NCI-H446 treated with DMSO at 0.1 percent for 48 hours (cell line): ENCODE results near the gene SOS2.
"Not testable (repeated sequence)": the region's sequence is repeated elsewhere in the genome, so short reads cannot be mapped to it uniquely, and the experiment has no call there.

Source experiments
- DNase-seq: peaks from one replicate; lab custom pipeline; 2025; lab: John Stamatoyannopoulos, UW

The SOS2 gene

DNA sequence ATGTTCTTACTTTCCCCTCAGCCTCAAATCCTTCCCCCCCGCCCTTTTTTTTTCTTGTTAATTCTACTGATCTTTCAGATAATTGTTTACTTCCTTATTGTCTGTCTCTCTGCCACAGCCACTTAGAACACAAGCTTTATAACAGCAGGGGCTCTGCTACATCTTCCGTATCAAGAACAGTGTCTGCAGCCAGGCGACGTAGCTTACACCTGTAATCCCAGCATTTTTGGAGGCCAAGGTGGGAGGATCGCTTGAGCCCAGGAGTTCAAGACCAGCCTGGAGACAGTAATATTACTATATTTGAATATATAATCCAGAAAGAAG, 5.4 kb downstream of the SOS2 start:
- no peak for DNase-seq

DNA sequence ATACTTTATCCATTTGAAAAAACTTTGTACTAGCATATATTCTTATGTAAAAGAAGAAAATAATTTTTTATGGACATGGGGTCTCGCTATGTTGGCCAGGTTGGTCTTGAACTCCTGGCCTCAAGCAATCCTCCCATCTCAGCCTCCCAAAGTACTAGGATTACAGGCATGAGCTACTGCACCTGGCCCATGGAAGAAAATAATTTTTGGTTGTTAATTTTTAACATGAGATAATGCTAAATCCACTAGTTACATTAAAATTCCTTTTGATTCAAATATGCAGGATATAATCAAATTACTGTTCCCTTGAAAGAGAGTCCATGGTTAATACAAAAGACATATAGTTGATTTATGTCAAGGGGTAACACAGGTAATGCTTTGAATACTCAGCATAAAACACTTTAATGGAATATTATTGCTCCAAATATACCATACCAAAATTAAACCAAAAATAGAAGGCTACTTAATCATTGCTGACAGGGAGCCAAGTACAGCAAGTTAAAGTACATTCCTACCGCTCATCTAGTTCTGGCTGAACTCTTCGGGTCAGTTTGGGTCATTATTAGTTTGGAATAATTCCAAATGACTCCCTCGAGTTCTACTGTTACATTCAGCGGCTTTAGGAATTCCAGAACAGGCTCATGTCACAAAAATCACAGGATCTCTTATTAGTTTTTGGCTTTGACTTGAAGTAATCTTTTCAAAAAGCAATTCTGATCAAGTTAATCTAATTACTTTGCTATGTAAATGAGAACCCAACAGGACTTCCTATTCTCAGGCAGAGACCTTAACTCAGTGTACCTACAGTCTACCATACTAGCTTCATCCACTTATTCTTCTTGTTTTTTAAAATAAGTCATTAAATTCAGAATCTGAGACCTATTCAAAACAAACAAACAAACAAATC, 6.1 kb downstream of the SOS2 start:
- DNase-seq, result peak; percentile 6

DNA sequence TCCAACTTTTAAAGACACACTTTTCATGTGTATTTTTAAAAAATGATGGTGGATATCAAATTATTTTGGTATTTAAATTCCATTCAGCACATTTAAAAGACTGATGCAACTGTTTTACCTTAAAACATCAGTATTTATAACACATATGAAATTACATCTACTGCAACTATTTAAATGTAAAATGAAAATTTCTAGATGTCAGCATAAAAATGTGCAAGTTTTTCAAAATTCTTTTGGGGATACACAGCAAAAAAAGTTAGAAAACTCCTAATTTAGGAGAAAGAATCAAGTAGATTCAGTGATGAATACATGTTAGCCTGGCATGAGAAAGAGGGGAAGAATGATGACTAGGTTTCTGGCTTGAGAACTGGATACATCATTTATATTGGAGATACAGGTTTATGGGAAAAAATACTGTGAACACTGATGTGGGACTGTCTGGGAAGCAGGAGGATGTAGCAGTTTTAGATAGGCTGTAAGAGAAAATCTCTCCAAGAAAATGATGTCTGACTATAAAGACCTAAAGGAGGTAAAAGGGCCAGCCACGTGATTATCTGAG, 9.2 kb downstream of the SOS2 start:
- DNase-seq, result no peak

GRCh38 chr14:50218501-50218900, 12.9 kb downstream of the SOS2 start:
- DNase-seq, result no peak

DNA sequence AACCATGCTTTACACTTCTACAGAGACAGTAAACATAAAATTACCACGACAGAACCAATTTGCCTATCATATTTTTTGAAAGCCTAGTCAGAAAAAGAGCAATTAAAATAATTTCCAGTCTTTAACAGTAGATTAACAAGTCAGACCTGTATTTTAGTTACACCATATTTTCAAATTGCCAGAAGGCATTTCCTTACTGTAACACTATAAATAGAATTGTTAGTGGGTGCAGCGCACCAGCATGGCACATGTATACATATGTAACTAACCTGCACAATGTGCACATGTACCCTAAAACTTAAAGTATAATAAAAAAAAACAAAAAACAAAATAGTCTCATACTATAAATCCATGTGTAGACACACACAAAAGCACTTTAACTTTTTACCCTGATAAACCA, 16.0 kb downstream of the SOS2 start:
- no peak for DNase-seq

DNA sequence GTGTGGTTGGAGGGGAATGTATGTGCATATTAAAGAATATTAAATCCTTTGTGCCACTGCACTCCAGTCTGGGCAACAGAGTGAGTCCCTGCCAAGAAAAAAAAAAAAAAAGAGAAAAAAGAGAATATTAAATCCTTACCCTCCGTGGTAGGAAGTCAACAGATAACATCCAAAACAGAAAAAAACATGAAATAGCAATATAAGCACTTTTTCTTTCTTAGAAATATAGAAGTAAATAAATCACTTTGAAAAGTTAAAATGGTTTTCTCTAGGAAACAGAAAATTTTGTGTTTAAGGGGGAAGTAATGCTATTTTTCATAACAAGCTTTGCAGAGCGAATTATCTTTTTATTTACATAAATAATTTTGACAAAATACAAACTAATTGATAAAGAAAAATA, 17.6 kb downstream of the SOS2 start:
- no peak for DNase-seq

GRCh38 chr14:50212726-50213125, 18.7 kb downstream of the SOS2 start:
- DNase-seq, result no peak

GRCh38 chr14:50210074-50210473, 21.3 kb downstream of the SOS2 start:
- no peak for DNase-seq

DNA sequence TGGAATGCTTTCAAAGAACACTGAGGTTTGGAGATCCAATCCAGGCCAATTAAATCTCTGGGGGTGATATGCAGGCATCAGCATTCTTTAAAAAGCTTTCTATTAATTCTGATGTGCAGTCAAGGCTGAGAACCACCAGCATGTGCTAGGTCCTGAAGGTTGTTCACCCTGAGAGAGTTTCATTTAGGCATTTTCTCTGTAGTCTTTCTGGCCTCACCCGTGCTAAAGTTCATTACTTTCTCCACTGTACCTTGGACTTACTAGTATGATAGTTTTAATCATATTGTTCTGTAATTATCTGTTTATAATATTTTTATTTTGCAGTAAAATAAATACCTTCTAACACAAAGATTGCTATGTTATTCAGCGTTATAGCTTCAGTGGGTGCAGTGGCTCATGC, 32.9 kb downstream of the SOS2 start:
- no peak for DNase-seq

DNA sequence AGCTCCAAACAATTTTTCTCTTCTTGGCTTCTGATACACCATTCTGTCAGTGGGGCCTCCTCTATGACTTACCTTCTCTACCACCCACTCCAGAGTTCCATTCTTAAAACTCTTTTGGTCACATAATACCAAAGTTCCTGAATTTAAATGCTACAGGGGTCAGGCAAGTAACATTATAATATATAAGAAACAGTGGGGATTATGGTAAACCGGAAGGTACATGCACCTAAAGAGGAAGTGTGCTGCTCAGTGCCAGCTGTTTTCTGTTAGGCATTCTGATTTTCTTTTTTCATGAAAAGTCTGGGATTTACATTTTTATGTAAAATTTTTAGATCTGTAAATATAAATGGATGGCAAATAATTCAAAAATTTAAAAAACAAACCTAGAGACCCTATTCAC, 39.9 kb downstream of the SOS2 start:
- no peak for DNase-seq

GRCh38 chr14:50186107-50186506, 45.3 kb downstream of the SOS2 start:
- no peak for DNase-seq

- no peak for DNase-seq
These were observed 57.5 kb downstream of the SOS2 start for GRCh38 chr14:50173891-50174290.

GRCh38 chr14:50171895-50172294, 59.5 kb downstream of the SOS2 start:
- DNase-seq, result no peak

DNA sequence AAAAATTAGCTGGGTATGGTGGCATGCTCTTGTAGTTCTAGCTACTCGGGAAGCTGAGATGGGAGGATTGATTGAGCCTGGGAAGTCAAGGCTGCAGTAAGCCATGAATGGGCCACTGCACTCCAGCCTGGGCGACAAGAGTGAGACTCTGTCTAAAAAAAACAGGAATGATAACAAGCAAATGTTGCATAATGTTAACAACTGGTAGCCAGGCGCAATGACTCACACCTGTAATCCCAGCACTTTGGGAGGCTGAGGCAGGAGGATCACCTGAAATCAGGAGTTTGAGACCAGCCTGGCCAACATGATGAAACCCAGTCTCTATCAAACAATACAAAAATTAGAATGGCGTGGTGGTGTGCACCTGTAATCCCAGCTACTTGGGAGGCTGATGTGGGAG, 64.0 kb downstream of the SOS2 start:
- not testable (repeated sequence) for DNase-seq

DNA sequence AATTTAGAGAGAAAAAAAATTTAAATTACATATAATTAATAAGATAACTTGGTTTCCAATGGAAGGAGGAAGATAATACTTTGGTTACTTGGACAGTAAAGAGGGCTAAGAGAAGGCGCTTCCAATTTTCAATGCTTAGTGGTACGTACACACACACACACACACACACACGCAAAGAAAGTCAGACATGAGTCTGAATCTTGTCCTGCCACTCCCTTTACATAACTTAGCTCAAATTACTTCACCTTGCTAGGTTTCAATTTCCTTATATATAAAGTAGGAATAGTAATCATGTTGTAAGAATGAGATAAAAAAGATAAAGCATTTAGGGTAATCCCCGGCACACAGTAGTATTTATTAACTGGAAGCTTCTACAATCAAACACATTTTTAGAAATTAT, 75.3 kb downstream of the SOS2 start:
- DNase-seq, result no peak

- no peak for DNase-seq
These were observed 82.6 kb downstream of the SOS2 start for GRCh38 chr14:50148799-50149198.

GRCh38 chr14:50139192-50139591, 92.2 kb downstream of the SOS2 start:
- no peak for DNase-seq

GRCh38 chr14:50127802-50128201, 103.6 kb downstream of the SOS2 start:
- DNase-seq, result no peak

- DNase-seq, result no peak
These were observed 108.3 kb downstream of the SOS2 start for GRCh38 chr14:50123062-50123461.

DNA sequence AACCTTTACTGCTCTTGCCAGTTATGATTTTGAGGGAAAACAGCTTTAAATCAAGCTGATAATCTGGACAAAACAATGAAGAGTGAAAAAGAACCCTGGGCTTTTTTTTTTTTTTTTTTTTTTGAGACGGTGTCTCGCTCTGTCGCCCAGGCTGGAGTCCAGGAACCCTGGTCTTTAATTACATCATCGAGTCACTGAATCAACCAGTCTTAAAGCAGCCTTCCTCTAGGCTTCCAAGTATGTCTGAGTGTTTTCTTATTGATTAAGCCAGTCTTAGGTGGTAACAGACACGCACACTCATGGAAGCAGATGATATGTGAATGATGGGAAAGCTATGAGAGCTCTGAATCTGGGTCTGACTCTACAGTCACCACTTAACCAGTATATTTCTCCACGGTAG, 109.1 kb downstream of the SOS2 start:
- peak; percentile 27 for DNase-seq

GRCh38 chr14:50121486-50121885, 109.9 kb downstream of the SOS2 start:
- DNase-seq, result no peak

- no peak for DNase-seq
These were observed 113.9 kb downstream of the SOS2 start for GRCh38 chr14:50117456-50117855.

- DNase-seq, result no peak
These were observed 114.4 kb downstream of the SOS2 start for GRCh38 chr14:50116966-50117365.
